Measurements from ENCODE around the gene HK3. TPM values are rescaled to one million over a fixed set of nuclear protein-coding genes. Genes with fewer than 3 reads are reported as not detected.

HK3 gene
- total RNA-seq, 1 donor from 2014 or later: not detected

DNA sequence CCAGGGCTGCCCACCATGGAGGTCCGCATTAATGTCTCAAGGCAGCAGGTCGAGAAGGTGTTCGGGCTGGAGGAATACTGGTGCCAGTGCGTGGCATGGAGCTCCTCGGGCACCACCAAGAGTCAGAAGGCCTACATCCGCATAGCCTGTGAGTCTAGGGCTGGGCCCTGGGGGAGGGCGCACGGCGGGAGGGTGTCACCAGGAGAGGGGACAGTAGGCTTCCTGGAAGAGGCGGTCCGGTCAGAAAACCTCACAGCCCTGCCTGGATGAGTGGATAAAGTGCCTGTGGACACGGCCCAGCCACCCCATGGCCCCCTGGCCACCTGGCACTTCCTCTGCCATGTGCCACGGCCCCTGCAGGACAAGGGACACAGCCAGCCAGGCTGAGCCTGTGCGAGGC is 31.0 kb downstream of the HK3 start:
- H3K4me3 ChIP-seq (ENCODE audit: low read depth, low read length): no peak overlapping the region
- TF ChIP-seq, protein P1, sequence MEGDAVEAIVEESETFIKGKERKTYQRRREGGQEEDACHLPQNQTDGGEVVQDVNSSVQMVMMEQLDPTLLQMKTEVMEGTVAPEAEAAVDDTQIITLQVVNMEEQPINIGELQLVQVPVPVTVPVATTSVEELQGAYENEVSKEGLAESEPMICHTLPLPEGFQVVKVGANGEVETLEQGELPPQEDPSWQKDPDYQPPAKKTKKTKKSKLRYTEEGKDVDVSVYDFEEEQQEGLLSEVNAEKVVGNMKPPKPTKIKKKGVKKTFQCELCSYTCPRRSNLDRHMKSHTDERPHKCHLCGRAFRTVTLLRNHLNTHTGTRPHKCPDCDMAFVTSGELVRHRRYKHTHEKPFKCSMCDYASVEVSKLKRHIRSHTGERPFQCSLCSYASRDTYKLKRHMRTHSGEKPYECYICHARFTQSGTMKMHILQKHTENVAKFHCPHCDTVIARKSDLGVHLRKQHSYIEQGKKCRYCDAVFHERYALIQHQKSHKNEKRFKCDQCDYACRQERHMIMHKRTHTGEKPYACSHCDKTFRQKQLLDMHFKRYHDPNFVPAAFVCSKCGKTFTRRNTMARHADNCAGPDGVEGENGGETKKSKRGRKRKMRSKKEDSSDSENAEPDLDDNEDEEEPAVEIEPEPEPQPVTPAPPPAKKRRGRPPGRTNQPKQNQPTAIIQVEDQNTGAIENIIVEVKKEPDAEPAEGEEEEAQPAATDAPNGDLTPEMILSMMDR (conservative IDR thresholded peaks at IDR 0.05; ENCODE audit: low read depth, low read length): no peak

GRCh38 chr5:176866707-176867310 is 32.3 kb downstream of the HK3 start:
- no peak overlapping the region for H3K4me3 ChIP-seq (ENCODE audit: low read depth, low read length)
- no peak for DNase-seq (ENCODE audit: low read depth)
- TF ChIP-seq, protein P1 (conservative IDR thresholded peaks at IDR 0.05; ENCODE audit: low read depth, low read length): no peak

More for the DNA sequence above, 31.0 kb downstream of the HK3 start:
- no peak for DNase-seq (ENCODE audit: low read depth)

DNA sequence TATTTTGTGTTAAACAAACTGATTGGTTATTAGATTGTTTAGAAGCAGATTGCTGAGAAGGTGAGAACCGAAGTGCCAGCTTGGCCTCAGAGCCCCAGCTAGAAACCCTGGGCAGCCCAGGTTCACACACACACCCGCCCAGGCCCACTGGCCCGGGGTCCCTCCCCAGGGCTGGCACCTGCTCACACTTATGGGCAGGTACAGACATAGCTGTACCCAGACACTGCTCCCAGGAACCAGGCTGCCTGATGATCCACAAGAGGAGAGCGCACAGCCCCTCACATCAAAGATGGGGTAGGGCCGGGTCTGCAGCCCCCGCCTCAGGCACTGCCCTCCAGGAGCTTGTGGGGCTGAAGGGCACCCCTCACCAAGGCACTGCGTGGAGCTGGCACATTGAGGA is 33.2 kb downstream of the HK3 start:
- DNase-seq (ENCODE audit: low read depth): no peak
- H3K4me3 ChIP-seq (ENCODE audit: low read depth, low read length): no peak overlapping the region
- TF ChIP-seq, protein P1 (conservative IDR thresholded peaks at IDR 0.05; ENCODE audit: low read depth, low read length): no peak

- no peak overlapping the region for H3K4me3 ChIP-seq (ENCODE audit: low read depth, low read length)
- TF ChIP-seq, protein P1 (conservative IDR thresholded peaks at IDR 0.05; ENCODE audit: low read depth, low read length): no peak
- no peak for DNase-seq (ENCODE audit: low read depth)
Observed at GRCh38 chr5:176864755-176865154, 34.4 kb downstream of the HK3 start.

GRCh38 chr5:176863765-176864098 is 35.4 kb downstream of the HK3 start:
- TF ChIP-seq, protein P1 (conservative IDR thresholded peaks at IDR 0.05; ENCODE audit: low read depth, low read length): no peak

DNA sequence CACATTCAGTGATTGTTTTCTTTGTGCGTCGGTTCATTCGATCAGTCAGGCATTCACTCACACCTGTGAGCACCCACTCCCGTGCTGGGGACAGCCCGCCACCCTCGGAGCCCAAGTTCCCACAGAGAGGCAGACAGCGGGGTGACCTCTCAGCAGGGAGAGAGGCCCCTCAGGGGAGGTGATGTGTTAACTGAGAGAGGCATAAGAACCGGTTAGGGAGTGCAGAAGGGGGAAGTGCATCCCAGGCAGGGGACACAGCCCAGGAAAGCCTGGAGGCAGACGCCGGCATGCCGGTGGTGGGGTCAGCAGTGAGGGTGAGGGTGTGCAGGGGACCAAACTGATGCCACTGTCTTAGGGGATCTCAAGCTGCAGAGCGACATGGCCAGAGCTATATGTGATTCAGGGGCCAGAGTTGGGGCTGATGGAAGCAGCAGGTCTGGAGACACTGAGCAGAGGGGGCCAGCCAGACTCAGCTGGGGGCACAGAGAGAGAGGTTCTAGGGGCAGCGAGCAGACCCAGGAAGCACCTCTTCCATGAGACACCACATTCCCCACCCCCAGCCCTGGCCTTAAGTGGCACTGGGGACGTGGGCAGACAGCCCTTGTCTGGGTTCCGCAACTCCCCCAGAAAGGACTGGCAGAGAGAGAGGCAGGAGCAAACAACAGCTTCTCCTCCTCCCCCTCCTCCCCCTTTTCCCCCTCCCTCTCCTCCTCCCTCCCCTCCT is 35.9 kb downstream of the HK3 start:
- H3K4me3 ChIP-seq (ENCODE audit: low read depth, low read length): no peak overlapping the region
- TF ChIP-seq, protein P1 (conservative IDR thresholded peaks at IDR 0.05; ENCODE audit: low read depth, low read length): no peak
- no peak for DNase-seq (ENCODE audit: low read depth)

More at GRCh38 chr5:176863765-176864098, 35.4 kb downstream of the HK3 start:
- no peak for DNase-seq (ENCODE audit: low read depth)
- no peak overlapping the region for H3K4me3 ChIP-seq (ENCODE audit: low read depth, low read length)

Measured in epithelial cell of proximal tubule (primary cell).